Measurements from ENCODE around the gene TRIM29. TPM values are rescaled to one million over a fixed set of nuclear protein-coding genes. Genes with fewer than 3 reads are reported as not detected.

Gene TRIM29
- total and polyA plus RNA-seq, 9 of the 15 experiments (the other 6 are each of a cell fraction or from before 2014, with no cell fraction given): 0.08 to 1.4 (median 0.42) TPM; not detected in 2

DNA sequence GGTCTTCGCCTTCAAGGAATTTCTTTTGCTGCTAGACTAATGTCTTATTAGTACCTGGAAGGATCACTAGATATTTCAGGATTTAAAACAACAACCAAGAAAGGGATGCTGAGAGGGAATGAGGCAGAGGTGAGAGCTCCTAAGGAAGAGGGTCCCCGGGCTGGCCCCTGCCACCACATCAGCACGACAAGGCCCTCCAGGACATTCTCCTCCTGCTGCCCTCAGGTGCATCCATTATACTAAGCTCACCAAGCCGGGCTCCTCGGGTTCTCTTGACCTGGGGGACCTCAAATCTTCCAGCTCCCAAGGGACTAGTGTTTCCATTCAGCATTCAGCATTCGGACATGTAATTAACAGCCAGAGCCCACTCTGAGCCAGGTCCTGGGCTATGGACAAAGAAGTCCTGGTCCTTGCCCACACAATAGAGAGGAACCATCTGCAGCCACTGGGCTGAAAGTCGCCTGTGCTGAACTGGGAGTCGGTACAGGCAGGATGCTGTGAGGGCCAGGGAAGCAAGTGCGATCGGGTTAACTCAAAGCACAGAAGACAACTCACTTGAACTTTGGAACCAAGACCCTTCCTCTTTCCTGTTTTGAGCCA is 43.6 kb upstream of the TRIM29 start:
- BruUV-seq (replicated peaks): no TSS peak
- 11% methylated on average over 10 of the region's 10 CpGs for WGBS (ENCODE audit: insufficient coverage, low coverage, missing lambda C conversion rate)
- in situ Hi-C loops (cut with MboI): no loop called here

More for the DNA sequence above, 43.6 kb upstream of the TRIM29 start:
- no peaks in the 10 kb centered on the region for H3K36me3 ChIP-seq (ENCODE audit: control insufficient read depth, insufficient read depth, low read length)
- H3K27ac ChIP-seq (ENCODE audit: extremely low read depth, low read depth, low read length): no peak overlapping the region
- intact Hi-C loops (cut with micrococcal nuclease): no loop called here
- no peak overlapping the region for H2AFZ ChIP-seq (ENCODE audit: low read depth, low read length)
- no peaks in the 10 kb centered on the region; a peak in 1 of 5 replicates for H3K4me1 ChIP-seq (replicated peaks in 1 of 2; ENCODE audit: control insufficient read depth in 2 of 2, insufficient read depth in 2 of 2, low read length in 2 of 2)
- FAIRE-seq (no peak), DNase-seq (ENCODE audit: extremely low read depth in 1 of 4, low spot score in 3 of 4) (no peak), ATAC-seq (no peak)
- peaks cover 8 to 72% of the 10 kb centered on the region in 2 experiments; a peak in 4 of 5 replicates for H3K27me3 ChIP-seq (ENCODE audit: control insufficient read depth in 2 of 2, insufficient read depth in 2 of 2, low read length in 2 of 2)
- H3K79me2 ChIP-seq (ENCODE audit: control insufficient read depth, insufficient read depth, low read length): no peaks in the 10 kb centered on the region
- H3K4me2 ChIP-seq (ENCODE audit: insufficient read depth, low read length): no peak overlapping the region
- H4K20me1 ChIP-seq (replicated peaks; ENCODE audit: control insufficient read depth, insufficient read depth, low read length): peaks cover 14% of the 10 kb centered on the region; the same call in 1 of the 2 replicates
- no peaks in the 10 kb centered on the region for H3K9me1 ChIP-seq (ENCODE audit: control insufficient read depth, insufficient read depth, low read length)
- no peak overlapping the region for H3K9ac ChIP-seq (ENCODE audit: insufficient read depth in 1 of 2, low read depth in 2 of 2, low read length in 2 of 2)
- H3K9me3 ChIP-seq (replicated peaks; ENCODE audit: control insufficient read depth, insufficient read depth, low read depth, low read length): no peaks in the 10 kb centered on the region
- POLR2A ChIA-PET: interaction anchor here (0.6 to 3.5 kb wide), 2 partner anchors 9 to 55 kb away, joined by 3 to 14 read pairs; no protein-coding TSS in a partner anchor
- H3K4me3 ChIP-seq: no peak overlapping the region
- TF ChIP-seq KLF6 (CRISPR knock-in tag; IDR thresholded peaks at IDR 0.05; ENCODE audit: borderline replicate concordance) (no peak), KLF10 (CRISPR knock-in tag; IDR thresholded peaks at IDR 0.05) (no peak), MEF2A (IDR thresholded peaks at IDR 0.05; ENCODE audit: control insufficient read depth, low read depth, low read length) (no peak), RNF2 (IDR thresholded peaks at IDR 0.05) (no peak), HNRNPUL1 (IDR thresholded peaks at IDR 0.05; ENCODE audit: low read length) (no peak), POLR2G (IDR thresholded peaks at IDR 0.05; ENCODE audit: low read depth, low read length) (no peak), YBX1 (IDR thresholded peaks at IDR 0.05) (no peak), ZNF764 (CRISPR knock-in tag; IDR thresholded peaks at IDR 0.05; ENCODE audit: low read depth) (no peak), TEAD2 (tag; IDR thresholded peaks at IDR 0.05) (no peak), CBFA2T2 (conservative IDR thresholded peaks at IDR 0.05) (no peak), NCOA6 (IDR thresholded peaks at IDR 0.05) (no peak), MTA3 (IDR thresholded peaks at IDR 0.05; ENCODE audit: borderline replicate concordance) (no peak), SMARCE1 (IDR thresholded peaks at IDR 0.05) (no peak), SRSF3 (IDR thresholded peaks at IDR 0.05; ENCODE audit: insufficient read depth, low read length) (no peak)
- TF ChIP-seq, protein P1, sequence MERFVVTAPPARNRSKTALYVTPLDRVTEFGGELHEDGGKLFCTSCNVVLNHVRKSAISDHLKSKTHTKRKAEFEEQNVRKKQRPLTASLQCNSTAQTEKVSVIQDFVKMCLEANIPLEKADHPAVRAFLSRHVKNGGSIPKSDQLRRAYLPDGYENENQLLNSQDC (CRISPR knock-in tag; IDR thresholded peaks at IDR 0.05): no peak
- TF ChIP-seq, protein P2, sequence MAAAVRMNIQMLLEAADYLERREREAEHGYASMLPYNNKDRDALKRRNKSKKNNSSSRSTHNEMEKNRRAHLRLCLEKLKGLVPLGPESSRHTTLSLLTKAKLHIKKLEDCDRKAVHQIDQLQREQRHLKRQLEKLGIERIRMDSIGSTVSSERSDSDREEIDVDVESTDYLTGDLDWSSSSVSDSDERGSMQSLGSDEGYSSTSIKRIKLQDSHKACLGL (CRISPR knock-in tag; IDR thresholded peaks at IDR 0.05; ENCODE audit: borderline replicate concordance, poor library complexity, severe bottlenecking): no peak
- TF ChIP-seq, protein P3, sequence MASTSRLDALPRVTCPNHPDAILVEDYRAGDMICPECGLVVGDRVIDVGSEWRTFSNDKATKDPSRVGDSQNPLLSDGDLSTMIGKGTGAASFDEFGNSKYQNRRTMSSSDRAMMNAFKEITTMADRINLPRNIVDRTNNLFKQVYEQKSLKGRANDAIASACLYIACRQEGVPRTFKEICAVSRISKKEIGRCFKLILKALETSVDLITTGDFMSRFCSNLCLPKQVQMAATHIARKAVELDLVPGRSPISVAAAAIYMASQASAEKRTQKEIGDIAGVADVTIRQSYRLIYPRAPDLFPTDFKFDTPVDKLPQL (IDR thresholded peaks at IDR 0.05; ENCODE audit: extremely low read depth, insufficient read length): no peak
- TF ChIP-seq, protein P4, sequence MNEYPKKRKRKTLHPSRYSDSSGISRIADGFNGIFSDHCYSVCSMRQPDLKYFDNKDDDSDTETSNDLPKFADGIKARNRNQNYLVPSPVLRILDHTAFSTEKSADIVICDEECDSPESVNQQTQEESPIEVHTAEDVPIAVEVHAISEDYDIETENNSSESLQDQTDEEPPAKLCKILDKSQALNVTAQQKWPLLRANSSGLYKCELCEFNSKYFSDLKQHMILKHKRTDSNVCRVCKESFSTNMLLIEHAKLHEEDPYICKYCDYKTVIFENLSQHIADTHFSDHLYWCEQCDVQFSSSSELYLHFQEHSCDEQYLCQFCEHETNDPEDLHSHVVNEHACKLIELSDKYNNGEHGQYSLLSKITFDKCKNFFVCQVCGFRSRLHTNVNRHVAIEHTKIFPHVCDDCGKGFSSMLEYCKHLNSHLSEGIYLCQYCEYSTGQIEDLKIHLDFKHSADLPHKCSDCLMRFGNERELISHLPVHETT (CRISPR knock-in tag; conservative IDR thresholded peaks at IDR 0.05 in 1 of 2, IDR thresholded peaks at IDR 0.05 in 1 of 2): no peak
- TF ChIP-seq, protein P5, sequence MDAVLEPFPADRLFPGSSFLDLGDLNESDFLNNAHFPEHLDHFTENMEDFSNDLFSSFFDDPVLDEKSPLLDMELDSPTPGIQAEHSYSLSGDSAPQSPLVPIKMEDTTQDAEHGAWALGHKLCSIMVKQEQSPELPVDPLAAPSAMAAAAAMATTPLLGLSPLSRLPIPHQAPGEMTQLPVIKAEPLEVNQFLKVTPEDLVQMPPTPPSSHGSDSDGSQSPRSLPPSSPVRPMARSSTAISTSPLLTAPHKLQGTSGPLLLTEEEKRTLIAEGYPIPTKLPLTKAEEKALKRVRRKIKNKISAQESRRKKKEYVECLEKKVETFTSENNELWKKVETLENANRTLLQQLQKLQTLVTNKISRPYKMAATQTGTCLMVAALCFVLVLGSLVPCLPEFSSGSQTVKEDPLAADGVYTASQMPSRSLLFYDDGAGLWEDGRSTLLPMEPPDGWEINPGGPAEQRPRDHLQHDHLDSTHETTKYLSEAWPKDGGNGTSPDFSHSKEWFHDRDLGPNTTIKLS (IDR thresholded peaks at IDR 0.05; ENCODE audit: borderline replicate concordance, low read depth): no peak
- CTCF ChIA-PET (ENCODE audit: low intra/inter-chr PET ratio): no interaction called here
